ENCODE measurements around the gene MYH10.

Gene MYH10

GRCh38 chr17:8586766-8587165 is 43.8 kb downstream of the MYH10 start:
- TF ChIP-seq CTCF (IDR thresholded peaks at IDR 0.05; ENCODE audit: low read depth, low read length) = no peak
- in situ Hi-C loops (cut with HindIII; ENCODE audit: low sequenced_read_pairs) = no loop called here
- H3K4me3 ChIP-seq (ENCODE audit: low read depth, low read length) = no peak overlapping the region
- DNase-seq (ENCODE audit: low read depth, low spot score) = no peak

- in situ Hi-C loops (cut with HindIII; ENCODE audit: low sequenced_read_pairs) = no loop called here
- H3K4me3 ChIP-seq (ENCODE audit: low read depth, low read length) = no peak overlapping the region
- TF ChIP-seq CTCF (IDR thresholded peaks at IDR 0.05; ENCODE audit: low read depth, low read length) = no peak
- DNase-seq (ENCODE audit: low read depth, low spot score) = no peak
These were observed 44.6 kb downstream of the MYH10 start for GRCh38 chr17:8585911-8586310.

- in situ Hi-C loops (cut with HindIII; ENCODE audit: low sequenced_read_pairs) = no loop called here
- no peak for DNase-seq (ENCODE audit: low read depth, low spot score)
- no peak for TF ChIP-seq CTCF (IDR thresholded peaks at IDR 0.05; ENCODE audit: low read depth, low read length)
- no peak overlapping the region for H3K4me3 ChIP-seq (ENCODE audit: low read depth, low read length)
These were observed 46.6 kb downstream of the MYH10 start for GRCh38 chr17:8583954-8584353.

- no peak overlapping the region for H3K4me3 ChIP-seq (ENCODE audit: low read depth, low read length)
- no peak for DNase-seq (ENCODE audit: low read depth, low spot score)
- in situ Hi-C loops (cut with HindIII; ENCODE audit: low sequenced_read_pairs) = no loop called here
- no peak for TF ChIP-seq CTCF (IDR thresholded peaks at IDR 0.05; ENCODE audit: low read depth, low read length)
These were observed 49.4 kb downstream of the MYH10 start for GRCh38 chr17:8580952-8581658.

GRCh38 chr17:8577868-8578267 is 52.7 kb downstream of the MYH10 start:
- DNase-seq (ENCODE audit: low read depth, low spot score) = no peak
- no peak for TF ChIP-seq CTCF (IDR thresholded peaks at IDR 0.05; ENCODE audit: low read depth, low read length)
- in situ Hi-C loops (cut with HindIII; ENCODE audit: low sequenced_read_pairs) = no loop called here
- no peak overlapping the region for H3K4me3 ChIP-seq (ENCODE audit: low read depth, low read length)

- no peak for TF ChIP-seq CTCF (IDR thresholded peaks at IDR 0.05; ENCODE audit: low read depth, low read length)
- in situ Hi-C loops (cut with HindIII; ENCODE audit: low sequenced_read_pairs) = no loop called here
- no peak overlapping the region for H3K4me3 ChIP-seq (ENCODE audit: low read depth, low read length)
- DNase-seq (ENCODE audit: low read depth, low spot score) = no peak
These were observed 53.8 kb downstream of the MYH10 start for GRCh38 chr17:8576559-8577294.

Data from astrocyte of the spinal cord (primary cell).